GM23338 (cell line): ENCODE results near the gene ALPL. TPM values are rescaled to one million over a fixed set of nuclear protein-coding genes. Genes with fewer than 3 reads are reported as not detected.

Experiments
- ATAC-seq: fragments of 200-7000 bp; cut with Tn5 transposase; 3 replicates; pipeline ENCODE4 v1.9.1; 2020
- DNase-seq: peaks from one replicate; pipeline ENCODE4 v3.0.0-alpha.2; 2015; ENCODE audit warnings: low spot score
- H2AFZ ChIP-seq: fragments of 200-600 bp; sonication (generic); 2 replicates; pipeline ENCODE4 v1.8.0; 2016; ENCODE audit warnings: antibody characterized with exemption, mild to moderate bottlenecking, moderate library complexity
- H3F3A ChIP-seq: fragments of 200-600 bp; sonication (generic); replicated peaks from 2 replicates; pipeline ENCODE4 v1.8.0; 2017; ENCODE audit warnings: antibody characterized with exemption, mixed run types, low read depth
- H3K27ac ChIP-seq: fragments of 200-600 bp; sonication (generic); 2 replicates; pipeline ENCODE4 v1.6.1; 2016; ENCODE audit warnings: low read depth
- H3K27me3 ChIP-seq: fragments of 200-600 bp; sonication (generic); 2 replicates; pipeline ENCODE4 v1.8.0; 2016; ENCODE audit warnings: mild to moderate bottlenecking, mixed run types, moderate library complexity; ENCODE audit not compliant: insufficient read depth
- H3K36me3 ChIP-seq: fragments of 200-600 bp; sonication (generic); 2 replicates; pipeline ENCODE4 v1.8.0; 2016; ENCODE audit warnings: mild to moderate bottlenecking; ENCODE audit not compliant: insufficient read depth
- H3K4me1 ChIP-seq: fragments of 200-600 bp; sonication (generic); 2 replicates; pipeline ENCODE4 v1.8.0; 2016; ENCODE audit warnings: mild to moderate bottlenecking, moderate library complexity; ENCODE audit not compliant: insufficient read depth
- H3K4me2 ChIP-seq: fragments of 200-600 bp; sonication (generic); 2 replicates; pipeline ENCODE4 v1.7.1; 2017; ENCODE audit warnings: mixed run types
- H3K4me3 ChIP-seq: fragments of 200-600 bp; sonication (generic); 2 replicates; pipeline ENCODE4 v1.6.1; 2016; ENCODE audit warnings: mixed run types
- H3K79me2 ChIP-seq: fragments of 200-600 bp; sonication (generic); replicated peaks from 2 replicates; pipeline ENCODE4 v1.8.0; 2017; ENCODE audit warnings: mild to moderate bottlenecking; ENCODE audit not compliant: insufficient read depth
- H3K9me2 ChIP-seq: fragments of 200-600 bp; sonication (generic); 2 replicates; pipeline ENCODE4 v1.8.0; 2017; ENCODE audit not compliant: insufficient read depth
- H4K20me1 ChIP-seq: fragments of 200-600 bp; sonication (generic); replicated peaks from 2 replicates; pipeline ENCODE4 v1.8.0; 2017; ENCODE audit warnings: mild to moderate bottlenecking; ENCODE audit not compliant: insufficient read depth
- H3K27ac Mint-ChIP-seq: 2 replicates; pipeline ENCODE4 v1.8.0; 2020; ENCODE audit warnings: inconsistent platforms, mild to moderate bottlenecking, moderate library complexity, mixed read lengths
- H3K27me3 Mint-ChIP-seq: 3 replicates; pipeline ENCODE4 v1.8.0; 2022; ENCODE audit warnings: low read depth, mild to moderate bottlenecking, moderate library complexity, mixed read lengths, inconsistent platforms; ENCODE audit not compliant: insufficient read depth, poor library complexity
- H3K36me3 Mint-ChIP-seq: 3 replicates; pipeline ENCODE4 v1.8.0; 2021; ENCODE audit warnings: low read depth, mild to moderate bottlenecking, inconsistent platforms, moderate library complexity, mixed read lengths
- H3K4me1 Mint-ChIP-seq: 3 replicates; pipeline ENCODE4 v1.8.0; 2020; ENCODE audit warnings: mild to moderate bottlenecking, inconsistent platforms, mixed read lengths
- H3K4me3 Mint-ChIP-seq: 3 replicates; pipeline ENCODE4 v1.8.0; 2021; ENCODE audit warnings: moderate library complexity, mild to moderate bottlenecking, inconsistent platforms, mixed read lengths
- H3K9me3 Mint-ChIP-seq: 3 replicates; pipeline ENCODE4 v1.8.0; 2020; ENCODE audit warnings: moderate library complexity, mild to moderate bottlenecking, inconsistent platforms, mixed read lengths
- CREB1 ChIP-seq: fragments of 250-450 bp; sonication (Bioruptor Pico); IDR thresholded peaks from 2 replicates; pipeline ENCODE4 v1.5.0; 2020; ENCODE audit warnings: low read depth, mild to moderate bottlenecking, moderate library complexity
- EZH2 ChIP-seq: fragments of 200-600 bp; sonication (generic); IDR thresholded peaks from one replicate; pipeline ENCODE4 v1.8.0; 2017; ENCODE audit warnings: antibody characterized with exemption, mild to moderate bottlenecking, low read depth; ENCODE audit not compliant: unreplicated experiment
- EZH2phosphoT487 ChIP-seq: fragments of 200-600 bp; sonication (generic); IDR thresholded peaks from one replicate; pipeline ENCODE4 v1.8.1; 2018; ENCODE audit warnings: antibody characterized with exemption; ENCODE audit not compliant: unreplicated experiment
- JUNB ChIP-seq: IDR thresholded peaks from one replicate; pipeline ENCODE4 v1.6.1; 2016; ENCODE audit warnings: antibody characterized with exemption; ENCODE audit not compliant: unreplicated experiment
- NANOG ChIP-seq: IDR thresholded peaks from 2 replicates; pipeline ENCODE4 v1.6.1; 2016; ENCODE audit warnings: antibody characterized with exemption, borderline replicate concordance
- POLR2AphosphoS5 ChIP-seq: IDR thresholded peaks from 2 replicates; pipeline ENCODE4 v1.6.1; 2016; ENCODE audit warnings: antibody characterized with exemption, low read depth
- STAT1 ChIP-seq: IDR thresholded peaks from one replicate; pipeline ENCODE4 v1.6.1; 2016; ENCODE audit warnings: antibody characterized with exemption; ENCODE audit not compliant: unreplicated experiment
- ZNF114 ChIP-seq: fragments of 250-450 bp; sonication (Bioruptor Pico); IDR thresholded peaks from 2 replicates; pipeline ENCODE4 v1.5.0; 2020; ENCODE audit warnings: mild to moderate bottlenecking, moderate library complexity
- ZNF331 ChIP-seq: fragments of 250-450 bp; sonication (Bioruptor Pico); IDR thresholded peaks from 2 replicates; pipeline ENCODE4 v1.5.0; 2020; ENCODE audit warnings: low read depth, mild to moderate bottlenecking, moderate library complexity
- polyA plus RNA-seq: library from polyadenylated mRNA; unstranded; fragments of >200 nt; fragmentation: Nextera tagmentation; extraction: Ambion mirVana; gene quantifications from 2 replicates; pipeline ENCODE4 v1.2.1, GENCODE V29; 2016
- total RNA-seq: library from RNA; depleted of rRNA; stranded (reverse); fragments of >200 nt; shearing (Covaris generic); gene quantifications from 2 replicates; pipeline ENCODE4 v1.2.3, GENCODE V29; 2014
- TF ChIP-seq, protein P1 (sequence below): IDR thresholded peaks from 2 replicates; pipeline ENCODE4 v1.6.1; 2016; ENCODE audit warnings: antibody characterized with exemption
- TF ChIP-seq, protein P2 (sequence below): IDR thresholded peaks from one replicate; pipeline ENCODE4 v1.6.1; 2018; ENCODE audit warnings: antibody characterized with exemption; ENCODE audit not compliant: unreplicated experiment
- TF ChIP-seq, protein P3 (sequence below): fragments of 250-450 bp; sonication (Bioruptor Pico); IDR thresholded peaks from 2 replicates; pipeline ENCODE4 v1.5.0; 2020; ENCODE audit warnings: mild to moderate bottlenecking, moderate library complexity
- TF ChIP-seq, protein P4 (sequence below), 2 experiments: fragments of 200-600 bp in 1 of 2; sonication (generic) in 1 of 2; conservative IDR thresholded peaks; 2 replicates each; pipeline versions ENCODE4 v1.5.1 to v1.6.1; 2016 to 2017; ENCODE audit warnings: antibody characterized with exemption in 2 of 2, low read depth in 2 of 2, mild to moderate bottlenecking in 2 of 2, moderate library complexity in 1 of 2

ALPL gene
- total and polyA plus RNA-seq, 2 experiments from 2014 or later, result 116 to 187 TPM

DNA sequence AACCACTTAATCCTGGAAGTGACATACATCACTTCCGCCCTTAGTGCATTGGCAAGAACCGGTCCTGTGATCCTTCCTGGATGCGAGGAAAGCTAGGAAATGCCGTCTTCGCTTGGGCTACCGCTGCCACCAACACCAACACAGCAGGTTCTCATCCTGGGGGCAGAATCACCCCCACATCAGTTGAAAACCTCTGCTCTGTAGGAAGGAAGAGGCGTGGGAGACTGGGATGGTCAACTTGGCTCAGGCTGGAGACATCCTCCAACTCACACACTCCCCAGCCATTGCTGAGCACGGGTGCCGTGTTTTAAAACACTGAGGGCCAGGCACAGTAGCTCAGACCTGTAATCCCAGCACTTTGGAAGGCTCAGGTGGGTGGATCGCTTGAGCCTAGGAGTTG is 74.9 kb downstream of the ALPL start (continued):
- TF ChIP-seq, protein P1, sequence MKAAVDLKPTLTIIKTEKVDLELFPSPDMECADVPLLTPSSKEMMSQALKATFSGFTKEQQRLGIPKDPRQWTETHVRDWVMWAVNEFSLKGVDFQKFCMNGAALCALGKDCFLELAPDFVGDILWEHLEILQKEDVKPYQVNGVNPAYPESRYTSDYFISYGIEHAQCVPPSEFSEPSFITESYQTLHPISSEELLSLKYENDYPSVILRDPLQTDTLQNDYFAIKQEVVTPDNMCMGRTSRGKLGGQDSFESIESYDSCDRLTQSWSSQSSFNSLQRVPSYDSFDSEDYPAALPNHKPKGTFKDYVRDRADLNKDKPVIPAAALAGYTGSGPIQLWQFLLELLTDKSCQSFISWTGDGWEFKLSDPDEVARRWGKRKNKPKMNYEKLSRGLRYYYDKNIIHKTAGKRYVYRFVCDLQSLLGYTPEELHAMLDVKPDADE, result no peak

DNA sequence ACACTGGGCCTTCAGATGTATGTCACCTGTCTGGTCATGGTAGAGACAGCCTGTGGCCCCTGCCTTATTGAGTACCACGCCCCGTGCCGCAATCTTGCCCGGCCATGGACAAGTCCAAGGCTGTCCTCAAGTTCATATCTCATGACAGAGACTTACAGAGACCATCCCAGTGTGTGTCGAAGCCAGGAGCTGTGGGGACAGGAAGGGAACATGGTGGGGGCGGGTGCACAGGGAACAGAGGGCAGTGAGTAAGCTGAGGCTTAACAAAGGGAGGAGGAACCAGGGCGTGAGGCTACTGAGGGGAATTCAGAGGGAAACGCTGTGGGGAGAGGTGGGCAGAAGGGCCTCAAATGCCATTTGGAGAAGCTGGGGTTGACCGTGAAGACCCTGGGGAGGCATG is 75.8 kb downstream of the ALPL start:
- H2AFZ ChIP-seq, result no peak overlapping the region
- Mint-ChIP-seq H3K36me3 (no peaks in the 10 kb centered on the region), H3K4me3 (no peak overlapping the region), H3K4me1 (peaks cover 8% of the 10 kb centered on the region), H3K27me3 (peaks cover 13% of the 10 kb centered on the region), H3K27ac (no peak overlapping the region), H3K9me3 (no peaks in the 10 kb centered on the region)
- no peaks in the 10 kb centered on the region for H3K9me2 ChIP-seq
- H4K20me1 ChIP-seq, result no peaks in the 10 kb centered on the region
- H3K4me3 ChIP-seq, result no peak overlapping the region
- no peaks in the 10 kb centered on the region for H3F3A ChIP-seq
- no peak overlapping the region for H3K27ac ChIP-seq
- H3K36me3 ChIP-seq, result no peaks in the 10 kb centered on the region
- H3K27me3 ChIP-seq, result no peaks in the 10 kb centered on the region
- no peak overlapping the region for H3K4me2 ChIP-seq
- H3K4me1 ChIP-seq, result no peaks in the 10 kb centered on the region
- ATAC-seq, result no peak
- no peaks in the 10 kb centered on the region for H3K79me2 ChIP-seq
- no peak for DNase-seq
- TF ChIP-seq NANOG (no peak), POLR2AphosphoS5 (no peak), STAT1 (no peak), ZNF331 (CRISPR knock-in tag) (no peak), ZNF114 (CRISPR knock-in tag) (no peak), EZH2 (no peak), CREB1 (no peak), JUNB (no peak), EZH2phosphoT487 (no peak)
- TF ChIP-seq, protein P2, sequence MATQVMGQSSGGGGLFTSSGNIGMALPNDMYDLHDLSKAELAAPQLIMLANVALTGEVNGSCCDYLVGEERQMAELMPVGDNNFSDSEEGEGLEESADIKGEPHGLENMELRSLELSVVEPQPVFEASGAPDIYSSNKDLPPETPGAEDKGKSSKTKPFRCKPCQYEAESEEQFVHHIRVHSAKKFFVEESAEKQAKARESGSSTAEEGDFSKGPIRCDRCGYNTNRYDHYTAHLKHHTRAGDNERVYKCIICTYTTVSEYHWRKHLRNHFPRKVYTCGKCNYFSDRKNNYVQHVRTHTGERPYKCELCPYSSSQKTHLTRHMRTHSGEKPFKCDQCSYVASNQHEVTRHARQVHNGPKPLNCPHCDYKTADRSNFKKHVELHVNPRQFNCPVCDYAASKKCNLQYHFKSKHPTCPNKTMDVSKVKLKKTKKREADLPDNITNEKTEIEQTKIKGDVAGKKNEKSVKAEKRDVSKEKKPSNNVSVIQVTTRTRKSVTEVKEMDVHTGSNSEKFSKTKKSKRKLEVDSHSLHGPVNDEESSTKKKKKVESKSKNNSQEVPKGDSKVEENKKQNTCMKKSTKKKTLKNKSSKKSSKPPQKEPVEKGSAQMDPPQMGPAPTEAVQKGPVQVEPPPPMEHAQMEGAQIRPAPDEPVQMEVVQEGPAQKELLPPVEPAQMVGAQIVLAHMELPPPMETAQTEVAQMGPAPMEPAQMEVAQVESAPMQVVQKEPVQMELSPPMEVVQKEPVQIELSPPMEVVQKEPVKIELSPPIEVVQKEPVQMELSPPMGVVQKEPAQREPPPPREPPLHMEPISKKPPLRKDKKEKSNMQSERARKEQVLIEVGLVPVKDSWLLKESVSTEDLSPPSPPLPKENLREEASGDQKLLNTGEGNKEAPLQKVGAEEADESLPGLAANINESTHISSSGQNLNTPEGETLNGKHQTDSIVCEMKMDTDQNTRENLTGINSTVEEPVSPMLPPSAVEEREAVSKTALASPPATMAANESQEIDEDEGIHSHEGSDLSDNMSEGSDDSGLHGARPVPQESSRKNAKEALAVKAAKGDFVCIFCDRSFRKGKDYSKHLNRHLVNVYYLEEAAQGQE, result no peak
- TF ChIP-seq, protein P3, sequence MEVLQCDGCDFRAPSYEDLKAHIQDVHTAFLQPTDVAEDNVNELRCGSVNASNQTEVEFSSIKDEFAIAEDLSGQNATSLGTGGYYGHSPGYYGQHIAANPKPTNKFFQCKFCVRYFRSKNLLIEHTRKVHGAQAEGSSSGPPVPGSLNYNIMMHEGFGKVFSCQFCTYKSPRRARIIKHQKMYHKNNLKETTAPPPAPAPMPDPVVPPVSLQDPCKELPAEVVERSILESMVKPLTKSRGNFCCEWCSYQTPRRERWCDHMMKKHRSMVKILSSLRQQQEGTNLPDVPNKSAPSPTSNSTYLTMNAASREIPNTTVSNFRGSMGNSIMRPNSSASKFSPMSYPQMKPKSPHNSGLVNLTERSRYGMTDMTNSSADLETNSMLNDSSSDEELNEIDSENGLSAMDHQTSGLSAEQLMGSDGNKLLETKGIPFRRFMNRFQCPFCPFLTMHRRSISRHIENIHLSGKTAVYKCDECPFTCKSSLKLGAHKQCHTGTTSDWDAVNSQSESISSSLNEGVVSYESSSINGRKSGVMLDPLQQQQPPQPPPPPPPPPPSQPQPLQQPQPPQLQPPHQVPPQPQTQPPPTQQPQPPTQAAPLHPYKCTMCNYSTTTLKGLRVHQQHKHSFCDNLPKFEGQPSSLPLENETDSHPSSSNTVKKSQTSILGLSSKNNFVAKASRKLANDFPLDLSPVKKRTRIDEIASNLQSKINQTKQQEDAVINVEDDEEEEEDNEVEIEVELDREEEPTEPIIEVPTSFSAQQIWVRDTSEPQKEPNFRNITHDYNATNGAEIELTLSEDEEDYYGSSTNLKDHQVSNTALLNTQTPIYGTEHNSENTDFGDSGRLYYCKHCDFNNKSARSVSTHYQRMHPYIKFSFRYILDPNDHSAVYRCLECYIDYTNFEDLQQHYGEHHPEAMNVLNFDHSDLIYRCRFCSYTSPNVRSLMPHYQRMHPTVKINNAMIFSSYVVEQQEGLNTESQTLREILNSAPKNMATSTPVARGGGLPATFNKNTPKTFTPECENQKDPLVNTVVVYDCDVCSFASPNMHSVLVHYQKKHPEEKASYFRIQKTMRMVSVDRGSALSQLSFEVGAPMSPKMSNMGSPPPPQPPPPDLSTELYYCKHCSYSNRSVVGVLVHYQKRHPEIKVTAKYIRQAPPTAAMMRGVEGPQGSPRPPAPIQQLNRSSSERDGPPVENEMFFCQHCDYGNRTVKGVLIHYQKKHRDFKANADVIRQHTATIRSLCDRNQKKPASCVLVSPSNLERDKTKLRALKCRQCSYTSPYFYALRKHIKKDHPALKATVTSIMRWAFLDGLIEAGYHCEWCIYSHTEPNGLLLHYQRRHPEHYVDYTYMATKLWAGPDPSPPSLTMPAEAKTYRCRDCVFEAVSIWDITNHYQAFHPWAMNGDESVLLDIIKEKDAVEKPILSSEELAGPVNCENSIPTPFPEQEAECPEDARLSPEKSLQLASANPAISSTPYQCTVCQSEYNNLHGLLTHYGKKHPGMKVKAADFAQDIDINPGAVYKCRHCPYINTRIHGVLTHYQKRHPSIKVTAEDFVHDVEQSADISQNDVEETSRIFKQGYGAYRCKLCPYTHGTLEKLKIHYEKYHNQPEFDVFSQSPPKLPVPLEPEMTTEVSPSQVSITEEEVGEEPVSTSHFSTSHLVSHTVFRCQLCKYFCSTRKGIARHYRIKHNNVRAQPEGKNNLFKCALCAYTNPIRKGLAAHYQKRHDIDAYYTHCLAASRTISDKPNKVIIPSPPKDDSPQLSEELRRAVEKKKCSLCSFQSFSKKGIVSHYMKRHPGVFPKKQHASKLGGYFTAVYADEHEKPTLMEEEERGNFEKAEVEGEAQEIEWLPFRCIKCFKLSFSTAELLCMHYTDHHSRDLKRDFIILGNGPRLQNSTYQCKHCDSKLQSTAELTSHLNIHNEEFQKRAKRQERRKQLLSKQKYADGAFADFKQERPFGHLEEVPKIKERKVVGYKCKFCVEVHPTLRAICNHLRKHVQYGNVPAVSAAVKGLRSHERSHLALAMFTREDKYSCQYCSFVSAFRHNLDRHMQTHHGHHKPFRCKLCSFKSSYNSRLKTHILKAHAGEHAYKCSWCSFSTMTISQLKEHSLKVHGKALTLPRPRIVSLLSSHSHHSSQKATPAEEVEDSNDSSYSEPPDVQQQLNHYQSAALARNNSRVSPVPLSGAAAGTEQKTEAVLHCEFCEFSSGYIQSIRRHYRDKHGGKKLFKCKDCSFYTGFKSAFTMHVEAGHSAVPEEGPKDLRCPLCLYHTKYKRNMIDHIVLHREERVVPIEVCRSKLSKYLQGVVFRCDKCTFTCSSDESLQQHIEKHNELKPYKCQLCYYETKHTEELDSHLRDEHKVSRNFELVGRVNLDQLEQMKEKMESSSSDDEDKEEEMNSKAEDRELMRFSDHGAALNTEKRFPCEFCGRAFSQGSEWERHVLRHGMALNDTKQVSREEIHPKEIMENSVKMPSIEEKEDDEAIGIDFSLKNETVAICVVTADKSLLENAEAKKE (CRISPR knock-in tag), result no peak
- TF ChIP-seq, protein P4, sequence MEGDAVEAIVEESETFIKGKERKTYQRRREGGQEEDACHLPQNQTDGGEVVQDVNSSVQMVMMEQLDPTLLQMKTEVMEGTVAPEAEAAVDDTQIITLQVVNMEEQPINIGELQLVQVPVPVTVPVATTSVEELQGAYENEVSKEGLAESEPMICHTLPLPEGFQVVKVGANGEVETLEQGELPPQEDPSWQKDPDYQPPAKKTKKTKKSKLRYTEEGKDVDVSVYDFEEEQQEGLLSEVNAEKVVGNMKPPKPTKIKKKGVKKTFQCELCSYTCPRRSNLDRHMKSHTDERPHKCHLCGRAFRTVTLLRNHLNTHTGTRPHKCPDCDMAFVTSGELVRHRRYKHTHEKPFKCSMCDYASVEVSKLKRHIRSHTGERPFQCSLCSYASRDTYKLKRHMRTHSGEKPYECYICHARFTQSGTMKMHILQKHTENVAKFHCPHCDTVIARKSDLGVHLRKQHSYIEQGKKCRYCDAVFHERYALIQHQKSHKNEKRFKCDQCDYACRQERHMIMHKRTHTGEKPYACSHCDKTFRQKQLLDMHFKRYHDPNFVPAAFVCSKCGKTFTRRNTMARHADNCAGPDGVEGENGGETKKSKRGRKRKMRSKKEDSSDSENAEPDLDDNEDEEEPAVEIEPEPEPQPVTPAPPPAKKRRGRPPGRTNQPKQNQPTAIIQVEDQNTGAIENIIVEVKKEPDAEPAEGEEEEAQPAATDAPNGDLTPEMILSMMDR (conservative IDR thresholded peaks at IDR 0.05; ENCODE audit: low read depth in 2 of 2), result no peak
